HCT116 (cell line): ENCODE measurements around the gene UXS1.

Source experiments
- CEBPB ChIP-seq: IDR thresholded peaks from 2 replicates; pipeline ENCODE4 v1.6.1; 2012; ENCODE audit warnings: low read depth
- EZH2 ChIP-seq: fragments of 200-600 bp; sonication (generic); IDR thresholded peaks from 2 replicates; pipeline ENCODE4 v1.6.1; 2017; ENCODE audit warnings: antibody characterized with exemption, mixed run types
- FOSL1 ChIP-seq: IDR thresholded peaks from 2 replicates; pipeline ENCODE4 v1.6.1; 2012; ENCODE audit warnings: low read depth
- POLR2A ChIP-seq: IDR thresholded peaks from 2 replicates; pipeline ENCODE4 v1.7.0; 2011; ENCODE audit warnings: borderline replicate concordance; ENCODE audit not compliant: insufficient read depth, insufficient read length; ENCODE audit errors: extremely low read depth
- POLR2AphosphoS5 ChIP-seq: IDR thresholded peaks from 2 replicates; pipeline ENCODE4 v1.6.1; 2011; ENCODE audit warnings: mild to moderate bottlenecking, low read depth, low read length, moderate library complexity
- RAD21 ChIP-seq: IDR thresholded peaks from 2 replicates; pipeline ENCODE4 v1.6.1; 2012; ENCODE audit warnings: low read depth, mild to moderate bottlenecking
- SIN3A ChIP-seq: IDR thresholded peaks from 2 replicates; pipeline ENCODE4 v1.6.1; 2012; ENCODE audit warnings: low read depth
- ZNF274 ChIP-seq: fragments of 200-500 bp; sonication (Bioruptor generic); IDR thresholded peaks from 2 replicates; pipeline ENCODE4 v1.6.1; 2014; ENCODE audit warnings: mild to moderate bottlenecking, low read depth, low read length, inconsistent platforms
- TF ChIP-seq, protein P1 (sequence below): IDR thresholded peaks from 2 replicates; pipeline ENCODE4 v1.6.1; 2011; ENCODE audit warnings: mild to moderate bottlenecking, low read length, moderate library complexity; ENCODE audit not compliant: insufficient replicate concordance; ENCODE audit errors: extremely low read depth
- TF ChIP-seq, protein P2 (sequence below), 3 experiments: fragments of 200-600 bp in 1 of 3; sonication (generic) in 1 of 3; IDR thresholded peaks in 2 of 3; conservative IDR thresholded peaks in 1 of 3; 2 replicates each; pipeline ENCODE4 v1.5.1; 2012 to 2017; ENCODE audit warnings: low read depth in 2 of 3, low read length in 2 of 3, antibody characterized with exemption in 1 of 3, borderline replicate concordance in 1 of 3, control low read depth in 1 of 3, mild to moderate bottlenecking in 1 of 3, mixed read lengths in 1 of 3, mixed run types in 1 of 3, moderate library complexity in 1 of 3; ENCODE audit not compliant: insufficient read depth in 1 of 3

DNA sequence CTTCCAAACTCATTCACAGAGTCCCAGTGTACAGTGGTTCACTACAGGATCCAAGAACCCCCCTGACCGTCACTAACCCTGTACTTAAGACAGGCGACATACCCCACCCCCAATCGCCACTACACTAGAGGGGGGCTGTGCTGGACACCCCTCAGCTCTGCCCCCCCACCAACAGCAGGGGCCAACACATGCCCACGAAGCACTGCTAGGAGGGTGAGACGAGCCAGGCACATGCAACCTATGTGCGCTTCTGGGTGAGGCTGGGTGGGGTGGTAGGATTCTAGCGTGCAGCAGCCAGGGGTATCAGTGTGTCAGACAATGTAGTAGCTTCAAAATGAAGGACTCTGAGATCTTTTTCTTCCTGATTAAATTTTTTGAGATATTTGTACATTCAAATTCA, 67.8 kb downstream of the UXS1 start:
- no peak for TF ChIP-seq POLR2A
- TF ChIP-seq, protein P1, sequence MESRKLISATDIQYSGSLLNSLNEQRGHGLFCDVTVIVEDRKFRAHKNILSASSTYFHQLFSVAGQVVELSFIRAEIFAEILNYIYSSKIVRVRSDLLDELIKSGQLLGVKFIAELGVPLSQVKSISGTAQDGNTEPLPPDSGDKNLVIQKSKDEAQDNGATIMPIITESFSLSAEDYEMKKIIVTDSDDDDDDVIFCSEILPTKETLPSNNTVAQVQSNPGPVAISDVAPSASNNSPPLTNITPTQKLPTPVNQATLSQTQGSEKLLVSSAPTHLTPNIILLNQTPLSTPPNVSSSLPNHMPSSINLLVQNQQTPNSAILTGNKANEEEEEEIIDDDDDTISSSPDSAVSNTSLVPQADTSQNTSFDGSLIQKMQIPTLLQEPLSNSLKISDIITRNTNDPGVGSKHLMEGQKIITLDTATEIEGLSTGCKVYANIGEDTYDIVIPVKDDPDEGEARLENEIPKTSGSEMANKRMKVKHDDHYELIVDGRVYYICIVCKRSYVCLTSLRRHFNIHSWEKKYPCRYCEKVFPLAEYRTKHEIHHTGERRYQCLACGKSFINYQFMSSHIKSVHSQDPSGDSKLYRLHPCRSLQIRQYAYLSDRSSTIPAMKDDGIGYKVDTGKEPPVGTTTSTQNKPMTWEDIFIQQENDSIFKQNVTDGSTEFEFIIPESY: no peak
- TF ChIP-seq, protein P2, sequence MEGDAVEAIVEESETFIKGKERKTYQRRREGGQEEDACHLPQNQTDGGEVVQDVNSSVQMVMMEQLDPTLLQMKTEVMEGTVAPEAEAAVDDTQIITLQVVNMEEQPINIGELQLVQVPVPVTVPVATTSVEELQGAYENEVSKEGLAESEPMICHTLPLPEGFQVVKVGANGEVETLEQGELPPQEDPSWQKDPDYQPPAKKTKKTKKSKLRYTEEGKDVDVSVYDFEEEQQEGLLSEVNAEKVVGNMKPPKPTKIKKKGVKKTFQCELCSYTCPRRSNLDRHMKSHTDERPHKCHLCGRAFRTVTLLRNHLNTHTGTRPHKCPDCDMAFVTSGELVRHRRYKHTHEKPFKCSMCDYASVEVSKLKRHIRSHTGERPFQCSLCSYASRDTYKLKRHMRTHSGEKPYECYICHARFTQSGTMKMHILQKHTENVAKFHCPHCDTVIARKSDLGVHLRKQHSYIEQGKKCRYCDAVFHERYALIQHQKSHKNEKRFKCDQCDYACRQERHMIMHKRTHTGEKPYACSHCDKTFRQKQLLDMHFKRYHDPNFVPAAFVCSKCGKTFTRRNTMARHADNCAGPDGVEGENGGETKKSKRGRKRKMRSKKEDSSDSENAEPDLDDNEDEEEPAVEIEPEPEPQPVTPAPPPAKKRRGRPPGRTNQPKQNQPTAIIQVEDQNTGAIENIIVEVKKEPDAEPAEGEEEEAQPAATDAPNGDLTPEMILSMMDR (IDR thresholded peaks at IDR 0.05 in 2 of 3, conservative IDR thresholded peaks at IDR 0.05 in 1 of 3; ENCODE audit: borderline replicate concordance in 1 of 3, insufficient read depth in 1 of 3, low read depth in 2 of 3, low read length in 2 of 3): no peak
- TF ChIP-seq POLR2AphosphoS5: no peak
- TF ChIP-seq CEBPB: no peak
- no peak for TF ChIP-seq EZH2
- no peak for TF ChIP-seq RAD21
- TF ChIP-seq ZNF274: no peak
- TF ChIP-seq SIN3A: no peak
- TF ChIP-seq FOSL1: no peak
